ENCODE data around the gene WDR37. TPM values are rescaled to one million over a fixed set of nuclear protein-coding genes. Genes with fewer than 3 reads are reported as not detected.

Gene WDR37
- total and polyA plus RNA-seq, 2 donors (not counting 1 experiment from before 2014, with no cell fraction given): 17.3 to 33.2 TPM

DNA sequence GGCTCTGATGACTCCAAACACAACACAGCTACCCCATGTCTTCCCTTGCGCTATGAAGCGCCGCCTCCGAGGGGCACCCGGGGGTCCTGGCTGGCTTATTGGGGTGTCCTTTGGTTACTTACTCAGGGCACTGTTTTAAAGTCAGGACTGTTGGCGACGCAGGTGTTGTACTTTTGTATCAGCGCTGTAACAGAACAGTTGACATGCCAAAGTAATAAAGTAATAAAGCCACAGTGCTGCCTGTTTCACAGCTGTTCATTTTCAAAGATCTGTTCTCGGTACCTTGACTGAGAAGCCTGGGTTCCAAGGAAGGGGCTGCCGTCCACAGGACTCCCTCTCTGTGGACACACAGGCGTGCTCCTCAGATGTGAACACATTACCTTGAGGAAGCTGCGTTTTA is 64.1 kb downstream of the WDR37 start:
- 89% methylated on average over 9 of the region's 12 CpGs for WGBS (ENCODE audit: insufficient coverage)
- TF ChIP-seq EZH2 (IDR thresholded peaks at IDR 0.05; ENCODE audit: borderline replicate concordance, insufficient read depth, low read depth, low read length, poor library complexity, severe bottlenecking): no peak
- TF ChIP-seq, protein P1, sequence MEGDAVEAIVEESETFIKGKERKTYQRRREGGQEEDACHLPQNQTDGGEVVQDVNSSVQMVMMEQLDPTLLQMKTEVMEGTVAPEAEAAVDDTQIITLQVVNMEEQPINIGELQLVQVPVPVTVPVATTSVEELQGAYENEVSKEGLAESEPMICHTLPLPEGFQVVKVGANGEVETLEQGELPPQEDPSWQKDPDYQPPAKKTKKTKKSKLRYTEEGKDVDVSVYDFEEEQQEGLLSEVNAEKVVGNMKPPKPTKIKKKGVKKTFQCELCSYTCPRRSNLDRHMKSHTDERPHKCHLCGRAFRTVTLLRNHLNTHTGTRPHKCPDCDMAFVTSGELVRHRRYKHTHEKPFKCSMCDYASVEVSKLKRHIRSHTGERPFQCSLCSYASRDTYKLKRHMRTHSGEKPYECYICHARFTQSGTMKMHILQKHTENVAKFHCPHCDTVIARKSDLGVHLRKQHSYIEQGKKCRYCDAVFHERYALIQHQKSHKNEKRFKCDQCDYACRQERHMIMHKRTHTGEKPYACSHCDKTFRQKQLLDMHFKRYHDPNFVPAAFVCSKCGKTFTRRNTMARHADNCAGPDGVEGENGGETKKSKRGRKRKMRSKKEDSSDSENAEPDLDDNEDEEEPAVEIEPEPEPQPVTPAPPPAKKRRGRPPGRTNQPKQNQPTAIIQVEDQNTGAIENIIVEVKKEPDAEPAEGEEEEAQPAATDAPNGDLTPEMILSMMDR (IDR thresholded peaks at IDR 0.05): no peak
- H3K4me2 ChIP-seq (replicated peaks; ENCODE audit: low read depth, low read length, poor library complexity, severe bottlenecking): no peak overlapping the region
- no peak overlapping the region for H3K9ac ChIP-seq (ENCODE audit: low read length)
- no peak for DNase-seq
- no peaks in the 10 kb centered on the region for H3K27me3 ChIP-seq (replicated peaks in 1 of 4; ENCODE audit: control extremely low read depth in 1 of 4, control insufficient read depth in 3 of 4, insufficient read depth in 4 of 4, low read length in 3 of 4)
- ATAC-seq (ENCODE audit: low read depth): no peak
- H2AFZ ChIP-seq (ENCODE audit: insufficient read depth, low read depth, low read length, poor library complexity, severe bottlenecking): no peak overlapping the region
- Mint-ChIP-seq H3K4me1 (peaks cover 6% of the 10 kb centered on the region), H3K9me3 (ENCODE audit: insufficient read depth) (no peaks in the 10 kb centered on the region), H3K4me3 (no peak overlapping the region), H3K27ac (no peak overlapping the region), H3K27me3 (no peaks in the 10 kb centered on the region)
- no peak overlapping the region for H3K27ac ChIP-seq (ENCODE audit: low read length in 2 of 2)
- H3K79me2 ChIP-seq (ENCODE audit: control insufficient read depth, insufficient read depth, low read length): peaks cover 17% of the 10 kb centered on the region
- H3K4me3 ChIP-seq (ENCODE audit: control extremely low read depth in 1 of 5, extremely low read depth in 1 of 5, insufficient read depth in 1 of 5, low read depth in 2 of 5, low read length in 4 of 5): no peak overlapping the region
- H3K36me3 ChIP-seq (replicated peaks in 1 of 2; ENCODE audit: control extremely low read depth in 1 of 2, control insufficient read depth in 1 of 2, extremely low read depth in 1 of 2, insufficient read depth in 2 of 2, low read length in 1 of 2): peaks cover 2 to 92% of the 10 kb centered on the region in 2 experiments
- peaks cover 25% of the 10 kb centered on the region for H4K20me1 ChIP-seq (ENCODE audit: control insufficient read depth, insufficient read depth, low read length, poor library complexity, severe bottlenecking)
- ChIA-PET CTCF (no interaction called here), POLR2A (no interaction called here)
- H3K9me3 ChIP-seq (ENCODE audit: control extremely low read depth in 1 of 3, control insufficient read depth in 2 of 3, insufficient read depth in 1 of 3, low read length in 2 of 3): no peaks in the 10 kb centered on the region
- intact Hi-C loops (cut with micrococcal nuclease): no loop called here
- H3K4me1 ChIP-seq (ENCODE audit: control insufficient read depth in 2 of 2, insufficient read depth in 2 of 2, low read length in 2 of 2): no peaks in the 10 kb centered on the region

- Mint-ChIP-seq H3K9me3 (ENCODE audit: insufficient read depth) (no peaks in the 10 kb centered on the region), H3K27me3 (no peaks in the 10 kb centered on the region), H3K27ac (no peak overlapping the region), H3K4me1 (peaks cover 6% of the 10 kb centered on the region), H3K4me3 (no peak overlapping the region)
- no peak overlapping the region for H2AFZ ChIP-seq (ENCODE audit: insufficient read depth, low read depth, low read length, poor library complexity, severe bottlenecking)
- H3K9ac ChIP-seq (ENCODE audit: low read length): no peak overlapping the region
- ATAC-seq (ENCODE audit: low read depth) (no peak), DNase-seq (no peak)
- H3K27ac ChIP-seq (ENCODE audit: low read length in 2 of 2): no peak overlapping the region
- over 99% methylated on average over 21 of the region's 22 CpGs for WGBS (ENCODE audit: insufficient coverage)
- no peaks in the 10 kb centered on the region for H3K27me3 ChIP-seq (replicated peaks in 1 of 4; ENCODE audit: control extremely low read depth in 1 of 4, control insufficient read depth in 3 of 4, insufficient read depth in 4 of 4, low read length in 3 of 4)
- peaks cover 21% of the 10 kb centered on the region for H4K20me1 ChIP-seq (ENCODE audit: control insufficient read depth, insufficient read depth, low read length, poor library complexity, severe bottlenecking)
- no peak for TF ChIP-seq EZH2 (IDR thresholded peaks at IDR 0.05; ENCODE audit: borderline replicate concordance, insufficient read depth, low read depth, low read length, poor library complexity, severe bottlenecking)
- TF ChIP-seq, protein P1 (IDR thresholded peaks at IDR 0.05): no peak
- no peak overlapping the region for H3K4me3 ChIP-seq (ENCODE audit: control extremely low read depth in 1 of 5, extremely low read depth in 1 of 5, insufficient read depth in 1 of 5, low read depth in 2 of 5, low read length in 4 of 5)
- peaks cover 2 to 92% of the 10 kb centered on the region in 2 experiments for H3K36me3 ChIP-seq (replicated peaks in 1 of 2; ENCODE audit: control extremely low read depth in 1 of 2, control insufficient read depth in 1 of 2, extremely low read depth in 1 of 2, insufficient read depth in 2 of 2, low read length in 1 of 2)
- no peaks in the 10 kb centered on the region for H3K9me3 ChIP-seq (ENCODE audit: control extremely low read depth in 1 of 3, control insufficient read depth in 2 of 3, insufficient read depth in 1 of 3, low read length in 2 of 3)
- CTCF ChIA-PET: no interaction called here
- H3K79me2 ChIP-seq (ENCODE audit: control insufficient read depth, insufficient read depth, low read length): peaks cover 12% of the 10 kb centered on the region
- no peak overlapping the region for H3K4me2 ChIP-seq (replicated peaks; ENCODE audit: low read depth, low read length, poor library complexity, severe bottlenecking)
- intact Hi-C loops (cut with micrococcal nuclease): no loop called here
- no peaks in the 10 kb centered on the region for H3K4me1 ChIP-seq (ENCODE audit: control insufficient read depth in 2 of 2, insufficient read depth in 2 of 2, low read length in 2 of 2)
- POLR2A ChIA-PET: no interaction called here
Observed at GRCh38 chr10:1120801-1121211, 64.6 kb downstream of the WDR37 start.

All from B cell (primary cell).